ENCODE data around the gene MAPK4.

The MAPK4 gene

DNA sequence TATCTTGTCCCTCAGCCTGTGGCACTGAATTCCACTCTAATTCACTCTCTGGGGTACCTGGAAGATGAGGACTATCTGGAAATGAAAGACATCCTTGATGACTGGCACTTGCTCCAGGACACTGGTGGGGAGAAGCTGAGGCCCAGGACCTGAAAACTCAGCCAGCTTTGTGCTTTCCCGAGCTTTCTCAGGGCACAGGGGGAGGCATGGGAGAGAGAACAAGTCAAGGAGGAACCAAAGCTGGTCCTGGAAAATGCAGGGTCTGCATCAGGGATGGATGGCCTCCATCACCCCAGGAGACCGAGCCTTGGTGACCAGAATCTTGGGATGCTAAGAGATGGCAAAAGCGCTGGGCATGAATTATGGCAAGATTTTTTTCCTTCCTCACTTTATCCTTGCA lies 65.1 kb downstream of the MAPK4 start:
- Histone ChIP-seq H3K4me3 (ENCODE audit: insufficient read length, low read depth) (no peak overlapping the region), H3K9me3 (ENCODE audit: insufficient read depth, low read length) (peaks cover 6% of the 10 kb centered on the region; the same call in 1 of the 2 replicates), H3K27me3 (ENCODE audit: insufficient read depth, insufficient read length) (no peaks in the 10 kb centered on the region), H3K36me3 (ENCODE audit: insufficient read depth, insufficient read length, low read length) (no peaks in the 10 kb centered on the region), H3K9ac (ENCODE audit: insufficient read length, low read depth) (no peak overlapping the region), H3K4me1 (ENCODE audit: insufficient read depth, insufficient read length) (peaks cover 3% of the 10 kb centered on the region)
- TF ChIP-seq YY1 (IDR thresholded peaks at IDR 0.05; ENCODE audit: insufficient read depth, insufficient read length) (no peak), ZNF274 (IDR thresholded peaks at IDR 0.05; ENCODE audit: low read depth, low read length) (no peak), SUZ12 (IDR thresholded peaks at IDR 0.05; ENCODE audit: extremely low read depth, insufficient read depth, insufficient read length) (no peak)
- DNase-seq (ENCODE audit: low read depth, low spot score) = no peak

GRCh38 chr18:50626317-50626716 lies 66.4 kb downstream of the MAPK4 start:
- H3K36me3 ChIP-seq (ENCODE audit: insufficient read depth, insufficient read length, low read length) = no peaks in the 10 kb centered on the region
- H3K4me1 ChIP-seq (ENCODE audit: insufficient read depth, insufficient read length) = peaks cover 3% of the 10 kb centered on the region
- TF ChIP-seq ZNF274 (IDR thresholded peaks at IDR 0.05; ENCODE audit: low read depth, low read length) = no peak
- no peak for TF ChIP-seq SUZ12 (IDR thresholded peaks at IDR 0.05; ENCODE audit: extremely low read depth, insufficient read depth, insufficient read length)
- no peak for TF ChIP-seq YY1 (IDR thresholded peaks at IDR 0.05; ENCODE audit: insufficient read depth, insufficient read length)
- H3K4me3 ChIP-seq (ENCODE audit: insufficient read length, low read depth) = no peak overlapping the region
- H3K9me3 ChIP-seq (ENCODE audit: insufficient read depth, low read length) = peaks cover 6% of the 10 kb centered on the region; the same call in 1 of the 2 replicates
- no peaks in the 10 kb centered on the region for H3K27me3 ChIP-seq (ENCODE audit: insufficient read depth, insufficient read length)
- no peak overlapping the region for H3K9ac ChIP-seq (ENCODE audit: insufficient read length, low read depth)
- no peak for DNase-seq (ENCODE audit: low read depth, low spot score)

- Histone ChIP-seq H3K9me3 (ENCODE audit: insufficient read depth, low read length) (peaks cover 6% of the 10 kb centered on the region; the same call in 1 of the 2 replicates), H3K9ac (ENCODE audit: insufficient read length, low read depth) (no peak overlapping the region), H3K4me1 (ENCODE audit: insufficient read depth, insufficient read length) (peaks cover 3% of the 10 kb centered on the region), H3K27me3 (ENCODE audit: insufficient read depth, insufficient read length) (no peaks in the 10 kb centered on the region), H3K4me3 (ENCODE audit: insufficient read length, low read depth) (no peak overlapping the region), H3K36me3 (ENCODE audit: insufficient read depth, insufficient read length, low read length) (no peaks in the 10 kb centered on the region)
- DNase-seq (ENCODE audit: low read depth, low spot score) = no peak
- TF ChIP-seq YY1 (IDR thresholded peaks at IDR 0.05; ENCODE audit: insufficient read depth, insufficient read length) (no peak), ZNF274 (IDR thresholded peaks at IDR 0.05; ENCODE audit: low read depth, low read length) (no peak), SUZ12 (IDR thresholded peaks at IDR 0.05; ENCODE audit: extremely low read depth, insufficient read depth, insufficient read length) (no peak)
These were observed 68.0 kb downstream of the MAPK4 start for GRCh38 chr18:50627594-50628532.

DNA sequence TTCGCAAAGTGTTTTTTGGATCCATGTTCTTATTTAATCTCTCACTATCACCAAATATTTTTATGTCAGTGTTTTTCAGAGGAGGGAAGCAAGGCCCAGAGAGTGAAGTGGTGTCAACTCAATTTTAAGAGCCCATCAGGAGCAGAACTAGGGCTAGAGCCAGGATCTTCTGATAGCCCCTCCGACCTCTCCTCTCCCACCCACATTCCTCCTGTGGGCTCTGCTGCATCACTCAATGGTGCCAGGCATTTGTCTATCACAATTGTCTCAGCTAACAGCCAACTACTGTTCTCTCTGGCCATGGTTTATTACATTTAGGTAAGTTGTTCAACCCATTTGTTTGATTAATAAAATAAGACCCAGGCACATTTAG lies 68.6 kb downstream of the MAPK4 start:
- Histone ChIP-seq H3K36me3 (ENCODE audit: insufficient read depth, insufficient read length, low read length) (no peaks in the 10 kb centered on the region), H3K4me1 (ENCODE audit: insufficient read depth, insufficient read length) (peaks cover 3% of the 10 kb centered on the region), H3K9ac (ENCODE audit: insufficient read length, low read depth) (no peak overlapping the region), H3K9me3 (ENCODE audit: insufficient read depth, low read length) (peaks cover 6% of the 10 kb centered on the region; the same call in 1 of the 2 replicates), H3K27me3 (ENCODE audit: insufficient read depth, insufficient read length) (no peaks in the 10 kb centered on the region), H3K4me3 (ENCODE audit: insufficient read length, low read depth) (no peak overlapping the region)
- no peak for DNase-seq (ENCODE audit: low read depth, low spot score)
- TF ChIP-seq YY1 (IDR thresholded peaks at IDR 0.05; ENCODE audit: insufficient read depth, insufficient read length) (no peak), ZNF274 (IDR thresholded peaks at IDR 0.05; ENCODE audit: low read depth, low read length) (no peak), SUZ12 (IDR thresholded peaks at IDR 0.05; ENCODE audit: extremely low read depth, insufficient read depth, insufficient read length) (no peak)

- H3K9me3 ChIP-seq (ENCODE audit: insufficient read depth, low read length) = peaks cover 6% of the 10 kb centered on the region; the same call in 1 of the 2 replicates
- no peak overlapping the region for H3K9ac ChIP-seq (ENCODE audit: insufficient read length, low read depth)
- H3K36me3 ChIP-seq (ENCODE audit: insufficient read depth, insufficient read length, low read length) = no peaks in the 10 kb centered on the region
- H3K4me1 ChIP-seq (ENCODE audit: insufficient read depth, insufficient read length) = peaks cover 3% of the 10 kb centered on the region
- no peak for DNase-seq (ENCODE audit: low read depth, low spot score)
- H3K27me3 ChIP-seq (ENCODE audit: insufficient read depth, insufficient read length) = no peaks in the 10 kb centered on the region
- no peak overlapping the region for H3K4me3 ChIP-seq (ENCODE audit: insufficient read length, low read depth)
- TF ChIP-seq YY1 (IDR thresholded peaks at IDR 0.05; ENCODE audit: insufficient read depth, insufficient read length) (no peak), ZNF274 (IDR thresholded peaks at IDR 0.05; ENCODE audit: low read depth, low read length) (no peak), SUZ12 (IDR thresholded peaks at IDR 0.05; ENCODE audit: extremely low read depth, insufficient read depth, insufficient read length) (no peak)
These were observed 69.3 kb downstream of the MAPK4 start for GRCh38 chr18:50629148-50629631.

GRCh38 chr18:50630895-50631294 lies 71.0 kb downstream of the MAPK4 start:
- H3K36me3 ChIP-seq (ENCODE audit: insufficient read depth, insufficient read length, low read length) = no peaks in the 10 kb centered on the region
- H3K9ac ChIP-seq (ENCODE audit: insufficient read length, low read depth) = no peak overlapping the region
- TF ChIP-seq SUZ12 (IDR thresholded peaks at IDR 0.05; ENCODE audit: extremely low read depth, insufficient read depth, insufficient read length) (no peak), YY1 (IDR thresholded peaks at IDR 0.05; ENCODE audit: insufficient read depth, insufficient read length) (no peak), ZNF274 (IDR thresholded peaks at IDR 0.05; ENCODE audit: low read depth, low read length) (no peak)
- peaks cover 5% of the 10 kb centered on the region; the same call in 1 of the 2 replicates for H3K9me3 ChIP-seq (ENCODE audit: insufficient read depth, low read length)
- peaks cover 3% of the 10 kb centered on the region for H3K4me1 ChIP-seq (ENCODE audit: insufficient read depth, insufficient read length)
- no peaks in the 10 kb centered on the region for H3K27me3 ChIP-seq (ENCODE audit: insufficient read depth, insufficient read length)
- H3K4me3 ChIP-seq (ENCODE audit: insufficient read length, low read depth) = no peak overlapping the region
- no peak for DNase-seq (ENCODE audit: low read depth, low spot score)

DNA sequence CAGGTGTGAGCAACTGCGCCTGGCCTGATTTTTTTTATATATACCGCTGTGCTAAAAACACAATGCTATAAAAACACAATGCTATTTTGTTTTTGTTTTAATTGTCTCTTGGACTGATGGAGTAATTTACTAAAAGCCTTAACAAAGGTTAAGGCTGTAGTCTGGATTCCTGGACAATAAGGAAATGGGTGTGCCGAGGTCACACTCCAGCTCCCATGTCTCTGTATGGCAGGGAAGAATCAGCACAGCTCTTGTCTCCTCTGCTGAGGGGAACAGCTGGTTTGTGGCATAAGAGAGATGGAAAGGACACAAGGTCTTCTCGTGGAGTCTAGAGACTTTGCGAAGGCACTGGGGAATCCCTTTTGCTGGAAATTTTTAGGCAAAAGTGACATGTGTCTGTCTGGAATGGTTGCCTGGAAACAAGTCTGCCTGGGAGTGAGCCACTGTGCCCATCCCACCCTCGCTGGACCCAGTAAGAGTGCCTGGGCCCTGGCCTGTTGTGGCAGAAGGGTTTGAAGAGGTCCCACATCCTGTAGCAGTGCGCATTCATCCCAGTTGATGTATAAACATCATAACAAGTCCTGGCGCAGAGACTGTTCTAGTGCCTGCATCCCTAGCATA lies 73.1 kb downstream of the MAPK4 start:
- TF ChIP-seq SUZ12 (IDR thresholded peaks at IDR 0.05; ENCODE audit: extremely low read depth, insufficient read depth, insufficient read length) = no peak
- no peak for TF ChIP-seq YY1 (IDR thresholded peaks at IDR 0.05; ENCODE audit: insufficient read depth, insufficient read length)
- no peak for TF ChIP-seq ZNF274 (IDR thresholded peaks at IDR 0.05; ENCODE audit: low read depth, low read length)
- Histone ChIP-seq H3K4me1 (ENCODE audit: insufficient read depth, insufficient read length) (no peaks in the 10 kb centered on the region), H3K4me3 (ENCODE audit: insufficient read length, low read depth) (no peak overlapping the region), H3K36me3 (ENCODE audit: insufficient read depth, insufficient read length, low read length) (no peaks in the 10 kb centered on the region), H3K9ac (ENCODE audit: insufficient read length, low read depth) (no peak overlapping the region), H3K27me3 (ENCODE audit: insufficient read depth, insufficient read length) (no peaks in the 10 kb centered on the region), H3K9me3 (ENCODE audit: insufficient read depth, low read length) (no peaks in the 10 kb centered on the region)
- no peak for DNase-seq (ENCODE audit: low read depth, low spot score)

Measured in NT2/D1 (cell line).